K562 (cell line): ENCODE measurements around the gene DTX1. TPM values are rescaled to one million over a fixed set of nuclear protein-coding genes. Genes with fewer than 3 reads are reported as not detected.

ENCODE experiments used
- CCAR2 ChIP-seq: fragments of 200-400 bp; formaldehyde crosslinking; IDR thresholded peaks from 2 replicates; pipeline ENCODE4 v1.6.1; 2017; ENCODE audit warnings: mild to moderate bottlenecking, low read depth, low read length
- GTF2B ChIP-seq: IDR thresholded peaks from 2 replicates; pipeline ENCODE4 v1.6.1; 2011; ENCODE audit not compliant: insufficient read length; ENCODE audit errors: extremely low read depth
- HDAC2 ChIP-seq: fragments of 450-650 bp; IDR thresholded peaks from 2 replicates; pipeline ENCODE4 v1.6.1; 2016; ENCODE audit warnings: mild to moderate bottlenecking
- HMG20A ChIP-seq: fragments of 450-650 bp; formaldehyde crosslinking; conservative IDR thresholded peaks from 2 replicates; pipeline ENCODE4 v1.4.0; 2020; ENCODE audit warnings: mild to moderate bottlenecking, mixed read lengths
- IFI16 ChIP-seq: fragments of 250-450 bp; sonication (Bioruptor Pico); IDR thresholded peaks from 2 replicates; pipeline ENCODE4 v2.1.2; 2022; ENCODE audit warnings: mild to moderate bottlenecking, inconsistent platforms
- MAFF ChIP-seq: IDR thresholded peaks from 2 replicates; pipeline ENCODE4 v1.6.1; 2012; ENCODE audit warnings: low read length, improper control_type of control experiment
- MCM2 ChIP-seq: fragments of 450-650 bp; IDR thresholded peaks from 2 replicates; pipeline ENCODE4 v1.6.1; 2017; ENCODE audit warnings: low read depth, mild to moderate bottlenecking
- NBN ChIP-seq: fragments of 450-650 bp; IDR thresholded peaks from 2 replicates; pipeline ENCODE4 v1.6.1; 2016; ENCODE audit warnings: low read depth, mild to moderate bottlenecking
- NFE2 ChIP-seq: IDR thresholded peaks from 2 replicates; pipeline ENCODE4 v1.6.1; 2014; ENCODE audit warnings: antibody characterized with exemption, low read depth
- ZFP36 ChIP-seq: fragments of 150-350 bp; IDR thresholded peaks from 2 replicates; pipeline ENCODE4 v1.6.1; 2018; ENCODE audit warnings: low read length, low read depth; ENCODE audit not compliant: partially characterized antibody
- ZKSCAN1 ChIP-seq: fragments of 150-350 bp; IDR thresholded peaks from 2 replicates; pipeline ENCODE4 v1.6.1; 2016; ENCODE audit warnings: low read depth, low read length
- ZNF75A ChIP-seq: fragments of 450-650 bp; formaldehyde crosslinking; IDR thresholded peaks from 2 replicates; pipeline ENCODE4 v1.4.0; 2020; ENCODE audit warnings: mild to moderate bottlenecking
- ZNF830 ChIP-seq: fragments of 250-450 bp; sonication (Bioruptor Pico); IDR thresholded peaks from 2 replicates; pipeline ENCODE4 v1.5.0; 2021; ENCODE audit warnings: mild to moderate bottlenecking
- polyA plus RNA-seq, 8 experiments: library from polyadenylated mRNA; depleted of rRNA in 4 of 8; stranded (reverse) in 5 of 8; unstranded in 3 of 8; fragments of >200 nt; fragmentation: Nextera tagmentation in 2 of 8; fragmentation: Illumina TruSeq in 1 of 8; extraction: Ambion mirVana in 2 of 8; extraction: Trizol in 1 of 8; gene quantifications; 2 replicates each; pipeline versions ENCODE4 v1.2.1 to v1.2.3, GENCODE V29; 2011 to 2014; ENCODE audit warnings: inconsistent platforms in 1 of 8, missing spikeins in 1 of 8
- total RNA-seq, 7 experiments: library from RNA; depleted of rRNA in 6 of 7; stranded (reverse); fragments of >200 nt in 6 of 7; fragmentation: Illumina TruSeq in 2 of 7; extraction: Trizol in 2 of 7; gene quantifications; 2 replicates each; pipeline versions ENCODE4 v1.2.1 to v1.2.3, GENCODE V29; 2011 to 2021; ENCODE audit warnings: low replicate concordance in 1 of 7
- TF ChIP-seq, protein P1 (sequence below): sonication (generic); formaldehyde crosslinking; IDR thresholded peaks from 2 replicates; pipeline ENCODE4 v1.8.1; 2023; ENCODE audit warnings: mild to moderate bottlenecking, missing genetic modification reagents
- TF ChIP-seq, protein P2 (sequence below): IDR thresholded peaks from 2 replicates; pipeline ENCODE4 v1.6.1; 2012; ENCODE audit warnings: low read depth, low read length, improper control_type of control experiment, borderline replicate concordance
- TF ChIP-seq, protein P3 (sequence below), 2 experiments: fragments of 450-650 bp in 1 of 2; IDR thresholded peaks; 2 replicates each; pipeline ENCODE4 v1.6.1; 2011 to 2017; ENCODE audit warnings: low read depth in 2 of 2, antibody characterized with exemption in 1 of 2, borderline replicate concordance in 1 of 2, low read length in 1 of 2, mild to moderate bottlenecking in 1 of 2, mixed read lengths in 1 of 2; ENCODE audit not compliant: control insufficient read depth in 1 of 2
- TF ChIP-seq, protein P4 (sequence below): sonication (generic); formaldehyde crosslinking; IDR thresholded peaks from 2 replicates; pipeline ENCODE4 v1.8.1; 2023; ENCODE audit warnings: mild to moderate bottlenecking, missing genetic modification reagents

Gene DTX1
- total and polyA plus RNA-seq, 9 of the 15 experiments (the other 6 are each of a cell fraction or from before 2014, with no cell fraction given) = not detected

GRCh38 chr12:113136128-113136989, 79.8 kb downstream of the DTX1 start (continued):
- TF ChIP-seq IFI16 (no peak), CCAR2 (no peak), ZNF830 (no peak), ZNF75A (no peak), HMG20A (CRISPR knock-in tag) (no peak), NBN (no peak), GTF2B (no peak), MAFF (0 out of 2 replicates have a peak, but pooled peaks have one; percentile 41), ZFP36 (peak; percentile 75), HDAC2 (0 out of 2 replicates have a peak, but pooled peaks have one; percentile 18), ZKSCAN1 (no peak), MCM2 (no peak), NFE2 (peak; percentile 29; the same call in 1 of the 2 replicates)
- TF ChIP-seq, protein P1, sequence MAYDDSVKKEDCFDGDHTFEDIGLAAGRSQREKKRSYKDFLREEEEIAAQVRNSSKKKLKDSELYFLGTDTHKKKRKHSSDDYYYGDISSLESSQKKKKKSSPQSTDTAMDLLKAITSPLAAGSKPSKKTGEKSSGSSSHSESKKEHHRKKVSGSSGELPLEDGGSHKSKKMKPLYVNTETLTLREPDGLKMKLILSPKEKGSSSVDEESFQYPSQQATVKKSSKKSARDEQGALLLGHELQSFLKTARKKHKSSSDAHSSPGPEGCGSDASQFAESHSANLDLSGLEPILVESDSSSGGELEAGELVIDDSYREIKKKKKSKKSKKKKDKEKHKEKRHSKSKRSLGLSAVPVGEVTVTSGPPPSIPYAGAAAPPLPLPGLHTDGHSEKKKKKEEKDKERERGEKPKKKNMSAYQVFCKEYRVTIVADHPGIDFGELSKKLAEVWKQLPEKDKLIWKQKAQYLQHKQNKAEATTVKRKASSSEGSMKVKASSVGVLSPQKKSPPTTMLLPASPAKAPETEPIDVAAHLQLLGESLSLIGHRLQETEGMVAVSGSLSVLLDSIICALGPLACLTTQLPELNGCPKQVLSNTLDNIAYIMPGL (CRISPR knock-in tag) = no peak
- TF ChIP-seq, protein P2, sequence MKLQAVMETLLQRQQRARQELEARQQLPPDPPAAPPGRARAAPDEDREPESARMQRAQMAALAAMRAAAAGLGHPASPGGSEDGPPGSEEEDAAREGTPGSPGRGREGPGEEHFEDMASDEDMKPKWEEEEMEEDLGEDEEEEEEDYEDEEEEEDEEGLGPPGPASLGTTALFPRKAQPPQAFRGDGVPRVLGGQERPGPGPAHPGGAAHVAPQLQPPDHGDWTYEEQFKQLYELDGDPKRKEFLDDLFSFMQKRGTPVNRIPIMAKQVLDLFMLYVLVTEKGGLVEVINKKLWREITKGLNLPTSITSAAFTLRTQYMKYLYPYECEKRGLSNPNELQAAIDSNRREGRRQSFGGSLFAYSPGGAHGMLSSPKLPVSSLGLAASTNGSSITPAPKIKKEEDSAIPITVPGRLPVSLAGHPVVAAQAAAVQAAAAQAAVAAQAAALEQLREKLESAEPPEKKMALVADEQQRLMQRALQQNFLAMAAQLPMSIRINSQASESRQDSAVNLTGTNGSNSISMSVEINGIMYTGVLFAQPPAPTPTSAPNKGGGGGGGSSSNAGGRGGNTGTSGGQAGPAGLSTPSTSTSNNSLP = no peak
- TF ChIP-seq, protein P3, sequence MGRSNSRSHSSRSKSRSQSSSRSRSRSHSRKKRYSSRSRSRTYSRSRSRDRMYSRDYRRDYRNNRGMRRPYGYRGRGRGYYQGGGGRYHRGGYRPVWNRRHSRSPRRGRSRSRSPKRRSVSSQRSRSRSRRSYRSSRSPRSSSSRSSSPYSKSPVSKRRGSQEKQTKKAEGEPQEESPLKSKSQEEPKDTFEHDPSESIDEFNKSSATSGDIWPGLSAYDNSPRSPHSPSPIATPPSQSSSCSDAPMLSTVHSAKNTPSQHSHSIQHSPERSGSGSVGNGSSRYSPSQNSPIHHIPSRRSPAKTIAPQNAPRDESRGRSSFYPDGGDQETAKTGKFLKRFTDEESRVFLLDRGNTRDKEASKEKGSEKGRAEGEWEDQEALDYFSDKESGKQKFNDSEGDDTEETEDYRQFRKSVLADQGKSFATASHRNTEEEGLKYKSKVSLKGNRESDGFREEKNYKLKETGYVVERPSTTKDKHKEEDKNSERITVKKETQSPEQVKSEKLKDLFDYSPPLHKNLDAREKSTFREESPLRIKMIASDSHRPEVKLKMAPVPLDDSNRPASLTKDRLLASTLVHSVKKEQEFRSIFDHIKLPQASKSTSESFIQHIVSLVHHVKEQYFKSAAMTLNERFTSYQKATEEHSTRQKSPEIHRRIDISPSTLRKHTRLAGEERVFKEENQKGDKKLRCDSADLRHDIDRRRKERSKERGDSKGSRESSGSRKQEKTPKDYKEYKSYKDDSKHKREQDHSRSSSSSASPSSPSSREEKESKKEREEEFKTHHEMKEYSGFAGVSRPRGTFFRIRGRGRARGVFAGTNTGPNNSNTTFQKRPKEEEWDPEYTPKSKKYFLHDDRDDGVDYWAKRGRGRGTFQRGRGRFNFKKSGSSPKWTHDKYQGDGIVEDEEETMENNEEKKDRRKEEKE (IDR thresholded peaks at IDR 0.05; ENCODE audit: borderline replicate concordance in 1 of 2, control insufficient read depth in 1 of 2, low read depth in 2 of 2, low read length in 1 of 2) = no peak
- TF ChIP-seq, protein P4, sequence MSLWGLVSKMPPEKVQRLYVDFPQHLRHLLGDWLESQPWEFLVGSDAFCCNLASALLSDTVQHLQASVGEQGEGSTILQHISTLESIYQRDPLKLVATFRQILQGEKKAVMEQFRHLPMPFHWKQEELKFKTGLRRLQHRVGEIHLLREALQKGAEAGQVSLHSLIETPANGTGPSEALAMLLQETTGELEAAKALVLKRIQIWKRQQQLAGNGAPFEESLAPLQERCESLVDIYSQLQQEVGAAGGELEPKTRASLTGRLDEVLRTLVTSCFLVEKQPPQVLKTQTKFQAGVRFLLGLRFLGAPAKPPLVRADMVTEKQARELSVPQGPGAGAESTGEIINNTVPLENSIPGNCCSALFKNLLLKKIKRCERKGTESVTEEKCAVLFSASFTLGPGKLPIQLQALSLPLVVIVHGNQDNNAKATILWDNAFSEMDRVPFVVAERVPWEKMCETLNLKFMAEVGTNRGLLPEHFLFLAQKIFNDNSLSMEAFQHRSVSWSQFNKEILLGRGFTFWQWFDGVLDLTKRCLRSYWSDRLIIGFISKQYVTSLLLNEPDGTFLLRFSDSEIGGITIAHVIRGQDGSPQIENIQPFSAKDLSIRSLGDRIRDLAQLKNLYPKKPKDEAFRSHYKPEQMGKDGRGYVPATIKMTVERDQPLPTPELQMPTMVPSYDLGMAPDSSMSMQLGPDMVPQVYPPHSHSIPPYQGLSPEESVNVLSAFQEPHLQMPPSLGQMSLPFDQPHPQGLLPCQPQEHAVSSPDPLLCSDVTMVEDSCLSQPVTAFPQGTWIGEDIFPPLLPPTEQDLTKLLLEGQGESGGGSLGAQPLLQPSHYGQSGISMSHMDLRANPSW (CRISPR knock-in tag) = no peak
